Activated CD4-positive, alpha-beta T cell treated with anti-CD3 and anti-CD28 coated beads, Interleukin-2, amount 50 U/mL, for 48 hours (primary cell): ENCODE results near the gene MROH8.
"Not testable (repeated sequence)": the region's sequence is repeated elsewhere in the genome, so short reads cannot be mapped to it uniquely, and the experiment has no call there.

Experiments
- DNase-seq, 2 experiments: peaks; one replicate each; pipeline ENCODE4 v3.0.0-alpha.2; 2020

Gene MROH8

GRCh38 chr20:37077009-37077408 is 102.3 kb downstream of the MROH8 start:
- DNase-seq, result no peak

DNA sequence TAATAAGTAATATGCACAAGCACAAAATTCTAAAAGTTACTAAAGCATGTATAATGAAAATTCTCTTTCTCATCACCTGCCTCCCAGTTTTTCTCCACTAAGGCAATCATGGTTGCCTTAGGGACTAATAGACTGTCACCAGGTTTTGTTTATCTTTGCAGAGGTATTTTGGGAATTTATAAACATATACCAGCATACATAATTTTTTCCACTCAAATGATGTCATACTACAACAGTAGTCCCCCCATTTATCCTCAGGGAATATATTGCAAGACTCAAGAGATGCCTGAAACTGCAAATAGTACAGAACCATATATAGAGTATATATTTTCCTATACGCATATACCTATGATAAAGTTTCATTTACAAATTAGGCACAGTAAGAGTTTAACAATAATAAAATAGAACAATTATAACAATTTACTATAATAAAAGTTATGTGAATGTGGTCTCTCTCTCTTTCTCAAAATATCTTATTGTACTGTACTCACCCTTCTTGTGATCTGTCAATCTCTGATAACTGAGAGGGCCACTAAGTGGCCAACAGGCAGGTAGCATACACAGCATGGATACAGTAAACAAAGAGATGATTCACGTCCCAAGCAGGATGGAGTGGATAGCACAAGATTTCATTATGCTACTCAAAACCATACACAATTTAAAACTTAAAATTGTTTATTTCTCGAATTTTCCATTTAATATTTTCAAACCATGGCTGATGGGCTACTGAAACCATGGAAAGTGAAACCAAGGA is 103.2 kb downstream of the MROH8 start:
- DNase-seq, result no peak

DNA sequence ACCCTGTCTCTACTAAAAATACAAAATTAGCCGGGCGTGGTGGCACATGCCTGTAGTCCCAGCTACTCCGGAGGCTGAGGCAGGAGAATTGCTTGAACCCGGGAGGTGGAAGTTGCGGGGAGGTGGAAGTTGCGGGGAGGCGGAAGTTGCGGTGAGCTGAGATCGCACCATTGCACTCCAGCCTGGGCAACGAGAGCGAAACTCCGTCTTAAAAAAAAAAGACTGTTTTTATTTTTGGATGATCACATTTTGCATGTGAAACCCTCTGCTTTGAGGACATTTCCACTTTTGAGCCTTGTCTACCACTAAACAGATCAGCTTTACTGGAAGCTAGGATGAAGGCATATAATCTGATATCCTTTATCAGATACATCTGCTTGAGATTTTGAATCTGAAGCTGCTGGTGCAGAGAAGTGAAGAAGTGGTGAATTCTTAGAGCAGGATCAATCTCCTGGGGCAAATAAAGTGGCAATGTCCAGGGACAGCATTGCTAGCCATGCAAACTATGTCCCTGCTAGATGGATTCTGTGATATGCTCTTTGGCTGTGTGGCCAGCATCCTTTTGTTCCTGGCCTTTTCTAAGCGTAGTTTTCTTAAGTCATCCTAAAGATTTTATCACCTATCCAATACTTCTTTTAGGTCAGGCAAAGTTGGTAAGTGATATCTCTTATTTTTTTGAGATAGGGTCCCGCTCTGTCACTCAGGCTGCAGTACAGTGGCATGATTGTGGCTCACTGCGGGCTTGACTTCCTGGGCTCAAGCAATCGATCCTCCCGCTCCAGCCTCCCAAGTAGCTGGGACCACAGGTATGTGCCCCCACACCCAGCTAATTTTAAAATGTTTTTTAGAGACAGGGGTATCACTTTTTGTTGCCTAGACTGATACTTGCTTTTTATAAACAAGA is 106.8 kb downstream of the MROH8 start:
- DNase-seq, result no peak

- DNase-seq, result peak; percentile 17 to 20
These were observed 107.9 kb downstream of the MROH8 start for GRCh38 chr20:37071481-37071911.

DNA sequence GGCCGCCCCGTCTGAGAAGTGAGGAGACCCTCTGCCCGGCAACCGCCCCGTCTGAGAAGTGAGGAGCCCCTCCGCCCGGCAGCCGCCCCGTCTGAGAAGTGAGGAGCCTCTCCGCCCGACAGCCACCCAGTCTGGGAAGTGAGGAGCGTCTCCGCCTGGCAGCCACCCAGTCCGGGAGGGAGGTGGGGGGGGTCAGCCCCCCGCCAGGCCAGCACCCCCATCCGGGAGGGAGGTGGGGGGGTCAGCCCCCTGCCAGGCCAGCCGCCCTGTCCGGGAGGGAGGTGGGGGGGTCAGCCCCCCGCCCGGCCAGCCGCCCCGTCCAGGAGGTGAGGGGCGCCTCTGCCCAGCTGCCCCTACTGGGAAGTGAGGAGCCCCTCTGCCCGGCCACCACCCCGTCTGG is 109.8 kb downstream of the MROH8 start:
- DNase-seq, result not testable (repeated sequence)

DNA sequence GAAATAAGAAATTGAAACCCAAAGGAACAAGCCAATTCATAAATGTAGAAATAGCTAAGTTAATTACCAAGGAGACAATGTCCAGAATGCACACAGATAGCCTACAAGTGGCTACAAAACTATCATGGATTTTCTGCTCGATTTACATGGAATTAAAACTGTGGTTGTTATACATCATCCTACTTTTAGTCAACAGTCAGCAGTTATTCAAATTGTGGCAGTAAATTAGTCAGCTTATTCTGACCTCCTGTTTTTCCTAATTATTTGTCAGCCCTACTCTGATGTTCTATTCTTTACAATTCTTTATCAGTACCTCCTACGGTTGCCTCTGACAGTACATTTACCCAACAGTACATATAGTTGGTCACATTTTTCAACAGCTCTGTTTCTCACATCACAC is 113.2 kb downstream of the MROH8 start:
- DNase-seq, result no peak

- no peak for DNase-seq
These were observed 124.1 kb downstream of the MROH8 start for GRCh38 chr20:37055276-37055675.

DNA sequence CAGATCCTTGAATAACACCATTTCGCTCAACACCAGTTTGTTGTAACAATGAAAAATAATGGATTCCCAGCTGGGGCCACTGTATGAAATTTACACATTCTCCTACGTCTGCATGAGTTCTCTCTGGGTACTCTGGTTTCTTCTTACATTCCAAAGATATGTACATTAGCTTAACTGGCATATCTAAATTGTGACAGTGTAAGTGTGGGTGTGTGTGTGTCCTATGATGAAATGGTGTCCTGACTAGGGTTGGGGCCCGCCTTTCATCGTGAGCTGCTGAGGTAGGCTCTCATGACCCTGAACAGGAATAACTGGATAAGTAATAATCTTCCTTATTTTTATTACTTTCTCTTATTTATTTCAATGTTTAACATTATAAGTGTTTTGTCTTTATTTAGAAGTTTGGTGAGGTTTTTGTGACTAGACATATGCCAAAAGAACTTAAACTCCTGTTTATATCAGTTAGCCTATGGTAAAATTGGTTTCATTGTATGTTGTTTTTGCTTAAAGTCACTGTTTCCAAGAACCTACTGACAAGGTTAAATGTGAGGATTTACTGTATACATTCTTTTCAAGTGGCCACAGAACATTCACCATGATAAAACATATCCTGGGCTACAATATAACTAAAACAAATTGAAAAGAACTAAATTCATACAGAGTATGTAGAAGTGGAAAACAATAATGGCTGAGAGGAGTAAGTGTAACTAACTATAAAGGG is 126.0 kb downstream of the MROH8 start:
- no peak for DNase-seq
